ENCODE measurements around the gene PPL. TPM values are rescaled to one million over a fixed set of nuclear protein-coding genes. Genes with fewer than 3 reads are reported as not detected.

The PPL gene
- total RNA-seq: 88.0 and 150 TPM in 2 replicates

GRCh38 chr16:4936991-4937781 lies at the start of gene PPL:
TSS of gene PPL (minus strand) at chr16:4937148. CDS start at chr16:4937045, 103 bp downstream.

DNA sequence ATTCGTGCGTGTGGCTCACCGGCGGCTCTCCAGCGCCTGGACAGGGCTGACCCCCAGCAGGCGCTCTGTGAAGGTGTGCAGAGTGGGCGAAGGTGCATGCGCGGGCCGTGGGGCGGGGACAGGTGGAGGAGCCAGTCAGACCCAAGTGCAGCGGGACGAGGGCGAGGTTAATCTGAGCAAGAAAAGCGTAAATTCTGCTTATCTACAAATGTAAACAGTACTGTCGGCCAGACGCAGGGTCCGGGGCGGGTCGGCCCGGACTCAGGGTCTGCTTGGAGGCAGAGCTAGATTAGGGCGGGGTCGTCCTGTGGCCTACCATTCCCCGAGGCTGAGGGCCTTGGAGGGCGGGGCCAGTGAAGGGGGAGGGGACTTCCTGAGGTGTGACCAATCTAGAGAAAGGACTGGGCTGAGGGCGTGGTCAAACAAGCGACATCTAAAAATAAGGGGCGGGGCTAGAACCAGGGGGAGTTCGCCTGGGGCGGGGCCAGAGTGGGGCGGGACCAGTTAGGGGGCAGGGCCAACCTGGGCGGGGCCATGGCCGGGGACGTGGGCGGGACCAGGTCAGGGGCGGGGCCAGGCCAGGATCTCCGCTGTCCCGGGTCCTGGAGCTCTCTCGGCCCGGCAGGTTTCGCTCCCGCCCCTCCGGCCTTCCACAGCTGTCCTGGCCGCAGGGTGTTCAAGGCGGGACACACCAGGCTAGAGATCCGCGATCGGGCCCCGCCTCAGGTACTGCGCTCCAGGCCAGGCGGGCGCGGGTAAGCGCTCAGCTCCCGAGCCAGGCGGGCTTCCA lies 21.0 kb upstream of the PPL start, which contains the start of gene SEC14L5:
TSS of gene SEC14L5 (plus strand) at position 611 of the 790 bp plus-strand sequence. CDS start 994 bp downstream, outside the sequence.

GRCh38 chr16:4846901-4847773 lies 89.8 kb downstream of the PPL start, which contains the start of the genes GLYR1 and UBN1:
TSS of gene GLYR1 (minus strand) at chr16:4847288. CDS start at chr16:4847265, 23 bp downstream.
TSS of gene UBN1 (plus strand) at chr16:4847481. CDS start at chr16:4852918, 5,437 bp downstream.

Other genes with a start within 250 kb of the PPL start
- gene NUDT16L1, start 243.6 kb downstream of the PPL start, total RNA-seq: 21.7 and 31.5 TPM in 2 replicates
- 15.1 and 18.8 TPM in 2 replicates for gene ANKS3, start 202.9 kb downstream of the PPL start, total RNA-seq
- gene DNAAF8, start 202.6 kb downstream of the PPL start, total RNA-seq: under 0.01 TPM in 1 of 2 replicates, not detected in the other
- 4.7 and 8.4 TPM in 2 replicates for gene ZNF500, start 170.0 kb downstream of the PPL start, total RNA-seq
- gene SEPTIN12, start 148.8 kb downstream of the PPL start, total RNA-seq: not detected in 2 replicates
- gene SMIM22, start 141.8 kb downstream of the PPL start, total RNA-seq: 5.5 and 16.4 TPM in 2 replicates
- gene ROGDI, start 134.5 kb downstream of the PPL start, total RNA-seq: 15.3 and 20.7 TPM in 2 replicates
- 41.0 and 48.6 TPM in 2 replicates for gene GLYR1, start 89.9 kb downstream of the PPL start, total RNA-seq
- 27.5 TPM in 2 replicates for gene UBN1, start 89.7 kb downstream of the PPL start, total RNA-seq
- gene SEC14L5, start 21.2 kb upstream of the PPL start, total RNA-seq: under 0.01 and 0.43 TPM in 2 replicates
- gene NAGPA, start 96.8 kb upstream of the PPL start, total RNA-seq: 16.6 and 17.9 TPM in 2 replicates
- not detected in 2 replicates for gene C16orf89, start 128.8 kb upstream of the PPL start, total RNA-seq
- 19.8 and 21.0 TPM in 2 replicates for gene ALG1, start 134.7 kb upstream of the PPL start, total RNA-seq
- 15.3 and 19.5 TPM in 2 replicates for gene EEF2KMT, start 160.6 kb upstream of the PPL start, total RNA-seq

All from tracheal epithelial cell (primary cell).